GM12878 (cell line): ENCODE data around the gene APC2. TPM values are rescaled to one million over a fixed set of nuclear protein-coding genes. Genes with fewer than 3 reads are reported as not detected.

Experiments used
- ATAC-seq: fragments of 200-7000 bp; cut with Tn5 transposase; 3 replicates; pipeline ENCODE4 v1.9.1; 2020; ENCODE audit warnings: mild to moderate bottlenecking, moderate library complexity
- BruUV-seq: library from RNA; stranded (reverse); fragments of 400-500 nt; replicated peaks from 2 replicates; lab custom pipeline; 2021; lab: Mats Ljungman, UMichigan
- CTCF ChIA-PET: fragments of 300-600 bp; sonication (Branson Sonifier 250); formaldehyde crosslinking; extraction: SDS; loops from one replicate; lab custom pipeline; 2021; ENCODE audit warnings: inconsistent platforms; lab: Yijun Ruan, JAX
- POLR2A ChIA-PET: fragments of 350-600 bp; formaldehyde crosslinking; extraction: SDS; loops from one replicate; lab custom pipeline; 2021; ENCODE audit warnings: inconsistent platforms; lab: Charles Lee
- RAD21 ChIA-PET: fragments of 300-600 bp; sonication (Branson Sonifier 250); formaldehyde crosslinking; loops from one replicate; lab custom pipeline; 2023; ENCODE audit warnings: antibody characterized with exemption; ENCODE audit not compliant: unreplicated experiment; lab: Charles Lee
- SMC1A ChIA-PET: fragments of 300-600 bp; sonication (Branson Sonifier 250); formaldehyde crosslinking; loops from one replicate; lab custom pipeline; 2023; ENCODE audit not compliant: unreplicated experiment, uncharacterized antibody; lab: Charles Lee
- DNase-seq: peaks from one replicate; pipeline ENCODE4 v3.0.0-alpha.2; 2011; ENCODE audit warnings: low read depth, low spot score
- FAIRE-seq: peaks from 3 replicates; lab custom pipeline; 2011; peaks lifted over from hg19 to GRCh38; lab: Jason Lieb, UNC
- H2AFZ ChIP-seq: 2 replicates; pipeline ENCODE4 v1.6.0; 2011; ENCODE audit warnings: low read depth, low read length, control low read depth; ENCODE audit not compliant: control insufficient read depth
- H3K27ac ChIP-seq: 2 replicates; pipeline ENCODE4 v1.5.1; 2011; ENCODE audit warnings: control low read depth; ENCODE audit not compliant: control insufficient read depth, insufficient read depth
- H3K27me3 ChIP-seq, 2 experiments: replicated peaks in 1 of 2; 2 replicates each; pipeline versions ENCODE4 v1.6.0 to v1.6.1; 2011; ENCODE audit warnings: low read length in 1 of 2; ENCODE audit not compliant: control insufficient read depth in 2 of 2, insufficient read depth in 2 of 2
- H3K36me3 ChIP-seq, 2 experiments: 2 replicates each; pipeline ENCODE4 v1.5.1; 2011; ENCODE audit warnings: low read length in 1 of 2; ENCODE audit not compliant: control insufficient read depth in 2 of 2, insufficient read depth in 2 of 2
- H3K4me1 ChIP-seq: 2 replicates; pipeline ENCODE4 v1.6.1; 2011; ENCODE audit warnings: mild to moderate bottlenecking, low read length, moderate library complexity, mixed read lengths; ENCODE audit not compliant: control insufficient read depth, insufficient read depth
- H3K4me2 ChIP-seq: 2 replicates; pipeline ENCODE4 v1.6.0; 2011; ENCODE audit warnings: control low read depth; ENCODE audit not compliant: control insufficient read depth, insufficient read depth
- H3K4me3 ChIP-seq: fragments of 200-600 bp; sonication (generic); 2 replicates; pipeline ENCODE4 v1.5.1; 2016
- H3K79me2 ChIP-seq: 2 replicates; pipeline ENCODE4 v1.6.0; 2011; ENCODE audit warnings: low read length; ENCODE audit not compliant: control insufficient read depth, insufficient read depth
- H3K9ac ChIP-seq: 2 replicates; pipeline ENCODE4 v1.8.0; 2011; ENCODE audit warnings: low read length, control low read depth, mixed read lengths; ENCODE audit not compliant: control insufficient read depth, insufficient read depth
- H3K9me3 ChIP-seq: replicated peaks from 3 replicates; pipeline ENCODE4 v1.5.1; 2011; ENCODE audit warnings: mild to moderate bottlenecking, low read length; ENCODE audit not compliant: control insufficient read depth, insufficient read depth
- H4K20me1 ChIP-seq: 2 replicates; pipeline ENCODE4 v1.6.0; 2011; ENCODE audit not compliant: control insufficient read depth, insufficient read depth
- ATF7 ChIP-seq: fragments of 450-650 bp; IDR thresholded peaks from 2 replicates; pipeline ENCODE4 v1.6.1; 2016; ENCODE audit warnings: low read depth, mild to moderate bottlenecking
- CEBPB ChIP-seq, 2 experiments: fragments of 150-350 bp in 1 of 2; IDR thresholded peaks; 2 replicates each; pipeline ENCODE4 v1.6.1; 2012 to 2014; ENCODE audit warnings: low read depth in 2 of 2, low read length in 2 of 2, borderline replicate concordance in 1 of 2, inconsistent platforms in 1 of 2
- CREB1 ChIP-seq: IDR thresholded peaks from 2 replicates; pipeline ENCODE4 v1.6.1; 2012; ENCODE audit warnings: low read depth, mild to moderate bottlenecking, inconsistent platforms
- ETV6 ChIP-seq, 2 experiments: fragments of 450-650 bp in 1 of 2; IDR thresholded peaks in 1 of 2; conservative IDR thresholded peaks in 1 of 2; 2 replicates each; pipeline ENCODE4 v1.6.1; 2014; ENCODE audit warnings: antibody characterized with exemption in 1 of 2, borderline replicate concordance in 1 of 2, low read depth in 1 of 2, mild to moderate bottlenecking in 1 of 2, moderate library complexity in 1 of 2
- FOS ChIP-seq: IDR thresholded peaks from 3 replicates; pipeline ENCODE4 v1.6.1; 2011; ENCODE audit warnings: borderline replicate concordance; ENCODE audit not compliant: insufficient read length; ENCODE audit errors: extremely low read depth
- KDM1A ChIP-seq: fragments of 200-600 bp; sonication (generic); IDR thresholded peaks from 2 replicates; pipeline ENCODE4 v1.6.1; 2016; ENCODE audit warnings: borderline replicate concordance
- NFIC ChIP-seq: IDR thresholded peaks from 2 replicates; pipeline ENCODE4 v1.6.1; 2012; ENCODE audit warnings: low read depth, mild to moderate bottlenecking, inconsistent platforms, low read length, moderate library complexity
- NFYB ChIP-seq: IDR thresholded peaks from 2 replicates; pipeline ENCODE4 v1.6.1; 2011; ENCODE audit warnings: low read depth, mild to moderate bottlenecking, low read length, improper control_type of control experiment, moderate library complexity; ENCODE audit not compliant: insufficient read depth
- PAX8 ChIP-seq: fragments of 450-650 bp; IDR thresholded peaks from 2 replicates; pipeline ENCODE4 v1.6.1; 2017; ENCODE audit warnings: mild to moderate bottlenecking, moderate library complexity
- POLR2A ChIP-seq: IDR thresholded peaks from 2 replicates; pipeline ENCODE4 v1.6.1; 2011; ENCODE audit warnings: low read depth, mild to moderate bottlenecking, low read length
- RELA ChIP-seq: fragments of 450-650 bp; IDR thresholded peaks from 2 replicates; pipeline ENCODE4 v1.8.0; 2014; ENCODE audit warnings: borderline replicate concordance; ENCODE audit not compliant: partially characterized antibody
- SMAD5 ChIP-seq: IDR thresholded peaks from 2 replicates; pipeline ENCODE4 v1.6.1; 2016; ENCODE audit warnings: antibody characterized with exemption, low read depth
- TAF1 ChIP-seq: IDR thresholded peaks from 2 replicates; pipeline ENCODE4 v1.6.1; 2011; ENCODE audit warnings: mild to moderate bottlenecking, low read depth, low read length, borderline replicate concordance
- TBL1XR1 ChIP-seq: IDR thresholded peaks from 2 replicates; pipeline ENCODE4 v1.6.1; 2012; ENCODE audit warnings: low read depth, low read length, improper control_type of control experiment
- TCF12 ChIP-seq: IDR thresholded peaks from 2 replicates; pipeline ENCODE4 v1.6.1; 2011; ENCODE audit warnings: low read depth, mild to moderate bottlenecking, low read length
- TCF3 ChIP-seq: IDR thresholded peaks from 2 replicates; pipeline ENCODE4 v1.6.1; 2012; ENCODE audit warnings: low read depth, mild to moderate bottlenecking, low read length, borderline replicate concordance; ENCODE audit not compliant: insufficient read depth
- WGBS: methylation state at CpG from one replicate; pipeline ENCODE4 v1.1.6; 2016; ENCODE audit warnings: low lambda C conversion rate; ENCODE audit not compliant: insufficient replicate concordance, insufficient coverage; ENCODE audit errors: missing lambda C conversion rate; 5-methylcytosine and 5-hydroxymethylcytosine counted together
- in situ Hi-C: fragments of 300-500 bp; cut with MboI; formaldehyde crosslinking; loops from 9 replicates; pipeline ENCODE4 v1.14.3; 2018; ENCODE audit warnings: mixed read lengths
- intact Hi-C: fragments of 100-400 bp; cut with micrococcal nuclease; formaldehyde crosslinking; loops from one replicate; pipeline ENCODE4 v1.14.2; 2022; ENCODE audit not compliant: unreplicated experiment
- polyA plus RNA-seq, 11 experiments: library from polyadenylated mRNA; depleted of rRNA in 4 of 11; unstranded in 6 of 11; stranded (reverse) in 5 of 11; fragments of >200 nt; fragmentation: Nextera tagmentation in 4 of 11; fragmentation: Illumina TruSeq in 1 of 11; extraction: Ambion mirVana in 4 of 11; extraction: Trizol in 1 of 11; gene quantifications; 1 replicate in 1 of 11; 2 replicates in 10 of 11; pipeline versions ENCODE4 v1.2.1 to v1.2.3, GENCODE V29; 2011 to 2016; ENCODE audit warnings: inconsistent platforms in 2 of 11, missing spikeins in 2 of 11, low read depth in 1 of 11
- total RNA-seq, 4 experiments: library from RNA; depleted of rRNA in 3 of 4; stranded (reverse); fragments of >200 nt in 3 of 4; fragmentation: Illumina TruSeq in 1 of 4; extraction: Trizol in 1 of 4; gene quantifications; 2 replicates each; pipeline versions ENCODE4 v1.2.1 to v1.2.3, GENCODE V29; 2013 to 2021

APC2 gene
- total and polyA plus RNA-seq, 10 of the 15 experiments (the other 5 are each of a cell fraction or from before 2014, with no cell fraction given): under 0.01 to 0.73 (median 0.04) TPM; not detected in 5

- DNase-seq: no peak
- ChIA-PET RAD21 (no interaction called here), POLR2A (no interaction called here), CTCF (no interaction called here), SMC1A (no interaction called here)
- no peaks in the 10 kb centered on the region for H4K20me1 ChIP-seq
- ATAC-seq: no peak
- no peak for FAIRE-seq
- H3K36me3 ChIP-seq: no peaks in the 10 kb centered on the region
- intact Hi-C loops: no loop called here
- no peaks in the 10 kb centered on the region for H3K79me2 ChIP-seq
- H3K4me3 ChIP-seq: no peak overlapping the region
- no peak overlapping the region for H3K27ac ChIP-seq
- 58% methylated on average over 18 of the region's 18 CpGs for WGBS
- H3K9me3 ChIP-seq: no peaks in the 10 kb centered on the region
- H3K27me3 ChIP-seq: peaks cover 0 to 2% of the 10 kb centered on the region in 2 experiments; a peak in 3 of 4 replicates
- in situ Hi-C loops: no loop called here
- BruUV-seq: no TSS peak
- no peak overlapping the region for H2AFZ ChIP-seq
- no peak overlapping the region for H3K9ac ChIP-seq
- no peaks in the 10 kb centered on the region for H3K4me1 ChIP-seq
- H3K4me2 ChIP-seq: no peak overlapping the region
- no peak for TF ChIP-seq PAX8
- no peak for TF ChIP-seq ATF7
- TF ChIP-seq SMAD5: no peak
- TF ChIP-seq NFIC: no peak
- no peak for TF ChIP-seq CREB1
- TF ChIP-seq POLR2A: no peak
- no peak for TF ChIP-seq TBL1XR1
- no peak for TF ChIP-seq TCF12
- no peak for TF ChIP-seq NFYB
- TF ChIP-seq ETV6 (conservative IDR thresholded peaks at IDR 0.05 in 1 of 2, IDR thresholded peaks at IDR 0.05 in 1 of 2; ENCODE audit: borderline replicate concordance in 1 of 2, low read depth in 1 of 2): no peak
- TF ChIP-seq TCF3: no peak
- TF ChIP-seq RELA: no peak
- no peak for TF ChIP-seq CEBPB (IDR thresholded peaks at IDR 0.05; ENCODE audit: borderline replicate concordance in 1 of 2, low read depth in 2 of 2, low read length in 2 of 2)
- TF ChIP-seq FOS: no peak
- no peak for TF ChIP-seq TAF1
- no peak for TF ChIP-seq KDM1A
- TF ChIP-seq, all 136 proteins: peak for 0
Measured at GRCh38 chr19:1522838-1523237, 72.9 kb downstream of the APC2 start.

Other genes starting within 250 kb of the APC2 start
Only the 7 nearest of the 20 such genes appear.
- gene GAMT, start 48.6 kb upstream of the APC2 start, total RNA-seq (2014; rRNA removed): 50.1 and 55.2 TPM in 2 replicates
- gene GAMT, start 48.6 kb upstream of the APC2 start, total RNA-seq (2014; rRNA removed; fragmentation: Illumina TruSeq; extraction: Trizol): 22.5 and 24.9 TPM in 2 replicates
- 49.1 and 52.0 TPM in 2 replicates for gene GAMT, start 48.6 kb upstream of the APC2 start, total RNA-seq (2021)
- 4.7 and 13.0 TPM in 2 replicates for gene GAMT, start 48.6 kb upstream of the APC2 start, polyA plus RNA-seq (2011; rRNA removed)
- gene GAMT, start 48.6 kb upstream of the APC2 start, polyA plus RNA-seq (2014; fragmentation: Illumina TruSeq; extraction: Trizol): 8.3 and 28.5 TPM in 2 replicates
- gene GAMT, start 48.6 kb upstream of the APC2 start, polyA plus RNA-seq (2014; fragmentation: Nextera tagmentation; extraction: Ambion mirVana): 1 to 10 TPM; 1.6 to 5.6 TPM
- 56.0 and 65.8 TPM in 2 replicates for gene GAMT, start 48.6 kb upstream of the APC2 start, polyA plus RNA-seq (2014; rRNA removed)
- 100 to 1,000 TPM; 122 to 131 TPM for gene GAMT, start 48.6 kb upstream of the APC2 start, polyA plus RNA-seq (2016; fragmentation: Nextera tagmentation; extraction: Ambion mirVana)
- 122 and 127 TPM in 2 replicates for gene DAZAP1, start 42.5 kb upstream of the APC2 start, total RNA-seq (2014; rRNA removed)
- 82.5 and 93.4 TPM in 2 replicates for gene DAZAP1, start 42.5 kb upstream of the APC2 start, total RNA-seq (2014; rRNA removed; fragmentation: Illumina TruSeq; extraction: Trizol)
- 223 and 240 TPM in 2 replicates for gene DAZAP1, start 42.5 kb upstream of the APC2 start, total RNA-seq (2021)
- gene DAZAP1, start 42.5 kb upstream of the APC2 start, polyA plus RNA-seq (2011; rRNA removed): 110 and 123 TPM in 2 replicates
- gene DAZAP1, start 42.5 kb upstream of the APC2 start, polyA plus RNA-seq (2014; fragmentation: Illumina TruSeq; extraction: Trizol): 69.0 and 91.2 TPM in 2 replicates
- 10 to 100 TPM in 1 of 2 experiments, 1 to 10 TPM in 1; 9.9 to 27.7 TPM for gene DAZAP1, start 42.5 kb upstream of the APC2 start, polyA plus RNA-seq (2014; fragmentation: Nextera tagmentation; extraction: Ambion mirVana)
- 164 and 194 TPM in 2 replicates for gene DAZAP1, start 42.5 kb upstream of the APC2 start, polyA plus RNA-seq (2014; rRNA removed)
- gene DAZAP1, start 42.5 kb upstream of the APC2 start, polyA plus RNA-seq (2016; fragmentation: Nextera tagmentation; extraction: Ambion mirVana): 10 to 100 TPM; 16.9 to 17.9 TPM
- 1,524 and 1,715 TPM in 2 replicates for gene RPS15, start 11.7 kb upstream of the APC2 start, total RNA-seq (2014; rRNA removed)
- gene RPS15, start 11.7 kb upstream of the APC2 start, total RNA-seq (2014; rRNA removed; fragmentation: Illumina TruSeq; extraction: Trizol): 972 and 1,030 TPM in 2 replicates
- 2,219 and 2,315 TPM in 2 replicates for gene RPS15, start 11.7 kb upstream of the APC2 start, total RNA-seq (2021)
- 524 and 1,111 TPM in 2 replicates for gene RPS15, start 11.7 kb upstream of the APC2 start, polyA plus RNA-seq (2011; rRNA removed)
- gene RPS15, start 11.7 kb upstream of the APC2 start, polyA plus RNA-seq (2014; fragmentation: Illumina TruSeq; extraction: Trizol): 209 and 786 TPM in 2 replicates
- gene RPS15, start 11.7 kb upstream of the APC2 start, polyA plus RNA-seq (2014; fragmentation: Nextera tagmentation; extraction: Ambion mirVana): 100 to 1,000 TPM; 559 to 717 TPM
- 3,158 and 3,344 TPM in 2 replicates for gene RPS15, start 11.7 kb upstream of the APC2 start, polyA plus RNA-seq (2014; rRNA removed)
- 1,000 to 10,000 TPM; 1,763 to 1,909 TPM for gene RPS15, start 11.7 kb upstream of the APC2 start, polyA plus RNA-seq (2016; fragmentation: Nextera tagmentation; extraction: Ambion mirVana)
- gene C19orf25, start 29.1 kb downstream of the APC2 start, total RNA-seq (2014; rRNA removed): 36.3 and 38.3 TPM in 2 replicates
- 11.7 and 14.8 TPM in 2 replicates for gene C19orf25, start 29.1 kb downstream of the APC2 start, total RNA-seq (2014; rRNA removed; fragmentation: Illumina TruSeq; extraction: Trizol)
- gene C19orf25, start 29.1 kb downstream of the APC2 start, total RNA-seq (2021): 36.5 and 37.5 TPM in 2 replicates
- 6.3 and 13.6 TPM in 2 replicates for gene C19orf25, start 29.1 kb downstream of the APC2 start, polyA plus RNA-seq (2011; rRNA removed)
- 4.2 and 13.2 TPM in 2 replicates for gene C19orf25, start 29.1 kb downstream of the APC2 start, polyA plus RNA-seq (2014; fragmentation: Illumina TruSeq; extraction: Trizol)
- gene C19orf25, start 29.1 kb downstream of the APC2 start, polyA plus RNA-seq (2014; fragmentation: Nextera tagmentation; extraction: Ambion mirVana): 1 to 10 TPM; 1.2 to 3.9 TPM
- gene C19orf25, start 29.1 kb downstream of the APC2 start, polyA plus RNA-seq (2014; rRNA removed): 42.5 and 52.5 TPM in 2 replicates
- 10 to 100 TPM; 60.9 to 67.0 TPM for gene C19orf25, start 29.1 kb downstream of the APC2 start, polyA plus RNA-seq (2016; fragmentation: Nextera tagmentation; extraction: Ambion mirVana)
- gene PCSK4, start 40.2 kb downstream of the APC2 start, total RNA-seq (2014; rRNA removed): 0.40 and 0.60 TPM in 2 replicates
- gene PCSK4, start 40.2 kb downstream of the APC2 start, total RNA-seq (2014; rRNA removed; fragmentation: Illumina TruSeq; extraction: Trizol): 0.27 TPM in 1 of 2 replicates, not detected in the other
- 0.90 and 0.95 TPM in 2 replicates for gene PCSK4, start 40.2 kb downstream of the APC2 start, total RNA-seq (2021)
- gene PCSK4, start 40.2 kb downstream of the APC2 start, polyA plus RNA-seq (2011; rRNA removed): 0.12 and 0.35 TPM in 2 replicates
- gene PCSK4, start 40.2 kb downstream of the APC2 start, polyA plus RNA-seq (2014; fragmentation: Illumina TruSeq; extraction: Trizol): not detected in 2 replicates
- not detected for gene PCSK4, start 40.2 kb downstream of the APC2 start, polyA plus RNA-seq (2014; fragmentation: Nextera tagmentation; extraction: Ambion mirVana)
- gene PCSK4, start 40.2 kb downstream of the APC2 start, polyA plus RNA-seq (2014; rRNA removed): 0.99 and 1.6 TPM in 2 replicates
- gene PCSK4, start 40.2 kb downstream of the APC2 start, polyA plus RNA-seq (2016; fragmentation: Nextera tagmentation; extraction: Ambion mirVana): under 1 TPM; 0.32 to 0.57 TPM
- 0.27 and 0.45 TPM in 2 replicates for gene REEP6, start 41.1 kb downstream of the APC2 start, total RNA-seq (2014; rRNA removed)
- gene REEP6, start 41.1 kb downstream of the APC2 start, total RNA-seq (2014; rRNA removed; fragmentation: Illumina TruSeq; extraction: Trizol): 0.13 TPM in 1 of 2 replicates, not detected in the other
- gene REEP6, start 41.1 kb downstream of the APC2 start, total RNA-seq (2021): 0.53 and 0.69 TPM in 2 replicates
- 0.08 TPM in 1 of 2 replicates, not detected in the other for gene REEP6, start 41.1 kb downstream of the APC2 start, polyA plus RNA-seq (2011; rRNA removed)
- 0.06 TPM in 1 of 2 replicates, not detected in the other for gene REEP6, start 41.1 kb downstream of the APC2 start, polyA plus RNA-seq (2014; fragmentation: Illumina TruSeq; extraction: Trizol)
- gene REEP6, start 41.1 kb downstream of the APC2 start, polyA plus RNA-seq (2014; fragmentation: Nextera tagmentation; extraction: Ambion mirVana): not detected
- gene REEP6, start 41.1 kb downstream of the APC2 start, polyA plus RNA-seq (2014; rRNA removed): 0.32 and 0.57 TPM in 2 replicates
- 1 to 10 TPM in 1 of 2 experiments, under 1 TPM in 1; 0.60 to 1.1 TPM for gene REEP6, start 41.1 kb downstream of the APC2 start, polyA plus RNA-seq (2016; fragmentation: Nextera tagmentation; extraction: Ambion mirVana)
- gene ADAMTSL5, start 62.9 kb downstream of the APC2 start, total RNA-seq (2014; rRNA removed): 0.17 TPM in 1 of 2 replicates, not detected in the other
- not detected in 2 replicates for gene ADAMTSL5, start 62.9 kb downstream of the APC2 start, total RNA-seq (2014; rRNA removed; fragmentation: Illumina TruSeq; extraction: Trizol)
- gene ADAMTSL5, start 62.9 kb downstream of the APC2 start, total RNA-seq (2021): 0.40 and 0.51 TPM in 2 replicates
- gene ADAMTSL5, start 62.9 kb downstream of the APC2 start, polyA plus RNA-seq (2011; rRNA removed): 0.04 TPM in 1 of 2 replicates, not detected in the other
- 0.04 TPM in 1 of 2 replicates, not detected in the other for gene ADAMTSL5, start 62.9 kb downstream of the APC2 start, polyA plus RNA-seq (2014; fragmentation: Illumina TruSeq; extraction: Trizol)
- not detected for gene ADAMTSL5, start 62.9 kb downstream of the APC2 start, polyA plus RNA-seq (2014; fragmentation: Nextera tagmentation; extraction: Ambion mirVana)
- gene ADAMTSL5, start 62.9 kb downstream of the APC2 start, polyA plus RNA-seq (2014; rRNA removed): 0.09 and 0.47 TPM in 2 replicates
- under 1 TPM in 1 of 2 experiments, not detected in 1; 0.83 TPM for gene ADAMTSL5, start 62.9 kb downstream of the APC2 start, polyA plus RNA-seq (2016; fragmentation: Nextera tagmentation; extraction: Ambion mirVana)